SJCRH30 (cell line): ENCODE data around the gene YKT6. TPM values are rescaled to one million over a fixed set of nuclear protein-coding genes. Genes with fewer than 3 reads are reported as not detected.

Experiments used
- DNase-seq, 2 experiments: peaks; one replicate each; pipeline ENCODE4 v3.0.0-alpha.2; 2015 to 2020
- H3K27ac ChIP-seq: fragments of 250-450 bp; sonication (Bioruptor Pico); 2 replicates; pipeline ENCODE4 v1.5.1; 2020; ENCODE audit warnings: mild to moderate bottlenecking, moderate library complexity
- H3K27me3 ChIP-seq: fragments of 250-450 bp; sonication (Bioruptor Pico); 2 replicates; pipeline ENCODE4 v1.5.1; 2020; ENCODE audit warnings: mild to moderate bottlenecking, moderate library complexity
- H3K36me3 ChIP-seq: fragments of 250-450 bp; sonication (Bioruptor Pico); 2 replicates; pipeline ENCODE4 v1.5.1; 2020; ENCODE audit warnings: mild to moderate bottlenecking, moderate library complexity
- H3K4me1 ChIP-seq: fragments of 250-450 bp; sonication (Bioruptor Pico); 2 replicates; pipeline ENCODE4 v1.5.1; 2020; ENCODE audit warnings: mild to moderate bottlenecking, moderate library complexity
- H3K4me3 ChIP-seq: fragments of 250-450 bp; sonication (Bioruptor Pico); 2 replicates; pipeline ENCODE4 v1.5.1; 2020; ENCODE audit warnings: mild to moderate bottlenecking, moderate library complexity
- H3K9me3 ChIP-seq: fragments of 250-450 bp; sonication (Bioruptor Pico); replicated peaks from 2 replicates; pipeline ENCODE4 v1.5.1; 2020; ENCODE audit warnings: mild to moderate bottlenecking, moderate library complexity
- total RNA-seq: library from RNA; depleted of rRNA; stranded (reverse); fragments of >200 nt; shearing (Covaris generic); gene quantifications from 2 replicates; pipeline ENCODE4 v1.2.3, GENCODE V29; 2014

Gene YKT6
- total RNA-seq, 1 experiment from 2014 or later, result 101 TPM

- H3K27ac ChIP-seq, result no peak overlapping the region
- peak in 1 of 2 experiments; percentile 60 for DNase-seq
- no peak overlapping the region for H3K4me3 ChIP-seq
- no peaks in the 10 kb centered on the region for H3K9me3 ChIP-seq
- no peaks in the 10 kb centered on the region for H3K36me3 ChIP-seq
- peaks cover 31% of the 10 kb centered on the region for H3K4me1 ChIP-seq
- H3K27me3 ChIP-seq, result peaks cover 15% of the 10 kb centered on the region
Measured at GRCh38 chr7:44224080-44224973, 23.5 kb downstream of the YKT6 start.

GRCh38 chr7:44224974-44225565, 24.3 kb downstream of the YKT6 start:
- peaks cover 31% of the 10 kb centered on the region for H3K4me1 ChIP-seq
- no peak for DNase-seq
- peaks cover 21% of the 10 kb centered on the region for H3K27me3 ChIP-seq
- no peak overlapping the region; the same call in 1 of the 2 replicates for H3K4me3 ChIP-seq
- no peaks in the 10 kb centered on the region for H3K9me3 ChIP-seq
- H3K27ac ChIP-seq, result no peak overlapping the region
- no peaks in the 10 kb centered on the region for H3K36me3 ChIP-seq

GRCh38 chr7:44225566-44226395, 25.0 kb downstream of the YKT6 start:
- Histone ChIP-seq H3K36me3 (no peaks in the 10 kb centered on the region), H3K9me3 (no peaks in the 10 kb centered on the region), H3K4me1 (peaks cover 31% of the 10 kb centered on the region), H3K27me3 (peaks cover 28% of the 10 kb centered on the region), H3K4me3 (peak overlapping the region; percentile 48), H3K27ac (peak overlapping the region; percentile 51)
- peak; percentile 86 for DNase-seq

- H3K27ac ChIP-seq, result peak overlapping the region; percentile 51
- H3K9me3 ChIP-seq, result no peaks in the 10 kb centered on the region
- no peak for DNase-seq
- peaks cover 31% of the 10 kb centered on the region for H3K4me1 ChIP-seq
- no peaks in the 10 kb centered on the region for H3K36me3 ChIP-seq
- peak overlapping the region; percentile 48 for H3K4me3 ChIP-seq
- H3K27me3 ChIP-seq, result peaks cover 33% of the 10 kb centered on the region
Measured at GRCh38 chr7:44226396-44226753, 25.6 kb downstream of the YKT6 start.

GRCh38 chr7:44227911-44228310, 27.1 kb downstream of the YKT6 start:
- peaks cover 31% of the 10 kb centered on the region for H3K4me1 ChIP-seq
- DNase-seq, result no peak
- no peaks in the 10 kb centered on the region for H3K36me3 ChIP-seq
- H3K4me3 ChIP-seq, result no peak overlapping the region
- no peaks in the 10 kb centered on the region for H3K9me3 ChIP-seq
- peaks cover 39% of the 10 kb centered on the region for H3K27me3 ChIP-seq
- no peak overlapping the region for H3K27ac ChIP-seq

- no peaks in the 10 kb centered on the region for H3K36me3 ChIP-seq
- H3K4me1 ChIP-seq, result peaks cover 25% of the 10 kb centered on the region
- H3K27ac ChIP-seq, result no peak overlapping the region
- H3K9me3 ChIP-seq, result no peaks in the 10 kb centered on the region
- H3K27me3 ChIP-seq, result peaks cover 39% of the 10 kb centered on the region
- DNase-seq, result no peak
- no peak overlapping the region for H3K4me3 ChIP-seq
Measured at GRCh38 chr7:44228571-44229350, 28.0 kb downstream of the YKT6 start.

GRCh38 chr7:44229546-44230105, 28.8 kb downstream of the YKT6 start:
- H3K27ac ChIP-seq, result no peak overlapping the region
- peaks cover 39% of the 10 kb centered on the region for H3K27me3 ChIP-seq
- no peaks in the 10 kb centered on the region for H3K36me3 ChIP-seq
- no peaks in the 10 kb centered on the region for H3K9me3 ChIP-seq
- no peak overlapping the region for H3K4me3 ChIP-seq
- peaks cover 17% of the 10 kb centered on the region for H3K4me1 ChIP-seq
- DNase-seq, result no peak

- H3K9me3 ChIP-seq, result no peaks in the 10 kb centered on the region
- DNase-seq, result no peak
- no peaks in the 10 kb centered on the region for H3K36me3 ChIP-seq
- H3K4me1 ChIP-seq, result peaks cover 11% of the 10 kb centered on the region
- H3K27me3 ChIP-seq, result peaks cover 39% of the 10 kb centered on the region
- H3K27ac ChIP-seq, result no peak overlapping the region
- H3K4me3 ChIP-seq, result no peak overlapping the region
Measured at GRCh38 chr7:44230286-44230685, 29.5 kb downstream of the YKT6 start.

- H3K27me3 ChIP-seq, result peaks cover 39% of the 10 kb centered on the region
- H3K4me1 ChIP-seq, result peaks cover 13% of the 10 kb centered on the region
- no peak overlapping the region for H3K4me3 ChIP-seq
- H3K27ac ChIP-seq, result no peak overlapping the region
- H3K9me3 ChIP-seq, result no peaks in the 10 kb centered on the region
- no peak for DNase-seq
- no peaks in the 10 kb centered on the region for H3K36me3 ChIP-seq
Measured at GRCh38 chr7:44231088-44231487, 30.3 kb downstream of the YKT6 start.

- no peak overlapping the region for H3K27ac ChIP-seq
- no peak overlapping the region for H3K4me3 ChIP-seq
- no peak for DNase-seq
- H3K27me3 ChIP-seq, result peaks cover 48% of the 10 kb centered on the region
- H3K9me3 ChIP-seq, result no peaks in the 10 kb centered on the region
- H3K4me1 ChIP-seq, result peaks cover 14% of the 10 kb centered on the region
- no peaks in the 10 kb centered on the region for H3K36me3 ChIP-seq
Measured at GRCh38 chr7:44232396-44232795, 31.6 kb downstream of the YKT6 start.

GRCh38 chr7:44232901-44233715, 32.3 kb downstream of the YKT6 start:
- DNase-seq, result no peak
- Histone ChIP-seq H3K9me3 (no peaks in the 10 kb centered on the region), H3K4me1 (peaks cover 14% of the 10 kb centered on the region), H3K36me3 (no peaks in the 10 kb centered on the region), H3K4me3 (no peak overlapping the region), H3K27me3 (peaks cover 51% of the 10 kb centered on the region), H3K27ac (no peak overlapping the region)

- H3K27ac ChIP-seq, result no peak overlapping the region; the same call in 1 of the 2 replicates
Measured at GRCh38 chr7:44235066-44235465, 34.3 kb downstream of the YKT6 start.

GRCh38 chr7:44235582-44236332, 35.0 kb downstream of the YKT6 start:
- Histone ChIP-seq H3K27ac (no peak overlapping the region; the same call in 1 of the 2 replicates), H3K9me3 (no peaks in the 10 kb centered on the region), H3K4me3 (no peak overlapping the region), H3K36me3 (no peaks in the 10 kb centered on the region), H3K4me1 (peaks cover 14% of the 10 kb centered on the region), H3K27me3 (peaks cover 40% of the 10 kb centered on the region)
- peak; percentile 56 to 66 for DNase-seq

More at GRCh38 chr7:44235066-44235465, 34.3 kb downstream of the YKT6 start:
- peaks cover 14% of the 10 kb centered on the region for H3K4me1 ChIP-seq
- H3K9me3 ChIP-seq, result no peaks in the 10 kb centered on the region
- H3K36me3 ChIP-seq, result no peaks in the 10 kb centered on the region
- H3K27me3 ChIP-seq, result peaks cover 44% of the 10 kb centered on the region
- no peak for DNase-seq
- H3K4me3 ChIP-seq, result no peak overlapping the region
